Jurkat, Clone E6-1 (cell line): ENCODE measurements around the gene LRGUK.
A peak's percentile ranks its signal among the peaks of the same experiment; 100 is the strongest.

Experiments used
- DNase-seq: peaks from one replicate; pipeline ENCODE4 v3.0.0-alpha.2; 2011; ENCODE audit warnings: low read depth, low spot score
- H3K4me3 ChIP-seq: 2 replicates; pipeline ENCODE4 v1.5.1; 2011; ENCODE audit warnings: mild to moderate bottlenecking, low read length, control low read depth, moderate library complexity

LRGUK gene

GRCh38 chr7:134122980-134123379 lies 4.2 kb upstream of the LRGUK start:
- H3K4me3 ChIP-seq, result no peak overlapping the region
- no peak for DNase-seq

GRCh38 chr7:134126146-134126545 lies 994 bp upstream of the LRGUK start:
- DNase-seq, result no peak
- H3K4me3 ChIP-seq, result no peak overlapping the region

GRCh38 chr7:134126596-134126965 lies 559 bp upstream of the LRGUK start:
- peak overlapping the region; percentile 92 for H3K4me3 ChIP-seq
- DNase-seq, result no peak

- no peak overlapping the region for H3K4me3 ChIP-seq
- DNase-seq, result no peak
Observed at GRCh38 chr7:134128829-134129228, 1.7 kb downstream of the LRGUK start.

- H3K4me3 ChIP-seq, result no peak overlapping the region
- DNase-seq, result no peak
Observed at GRCh38 chr7:134129856-134130523, 2.9 kb downstream of the LRGUK start.

- H3K4me3 ChIP-seq, result no peak overlapping the region
- DNase-seq, result no peak
Observed at GRCh38 chr7:134134004-134134403, 6.9 kb downstream of the LRGUK start.

GRCh38 chr7:134140889-134141867 lies 14.0 kb downstream of the LRGUK start:
- peak; percentile 31 for DNase-seq
- no peak overlapping the region for H3K4me3 ChIP-seq

GRCh38 chr7:134141868-134142264 lies 14.7 kb downstream of the LRGUK start:
- DNase-seq, result no peak
- H3K4me3 ChIP-seq, result no peak overlapping the region

GRCh38 chr7:134153493-134154136 lies 26.5 kb downstream of the LRGUK start:
- H3K4me3 ChIP-seq, result no peak overlapping the region
- DNase-seq, result no peak

GRCh38 chr7:134154581-134155130 lies 27.5 kb downstream of the LRGUK start:
- DNase-seq, result no peak
- no peak overlapping the region for H3K4me3 ChIP-seq

GRCh38 chr7:134155206-134155605 lies 28.1 kb downstream of the LRGUK start:
- H3K4me3 ChIP-seq, result no peak overlapping the region
- no peak for DNase-seq

GRCh38 chr7:134155871-134156270 lies 28.7 kb downstream of the LRGUK start:
- no peak for DNase-seq
- no peak overlapping the region for H3K4me3 ChIP-seq

GRCh38 chr7:134165252-134165651 lies 38.1 kb downstream of the LRGUK start:
- DNase-seq, result no peak
- H3K4me3 ChIP-seq, result no peak overlapping the region

- no peak overlapping the region for H3K4me3 ChIP-seq
- DNase-seq, result no peak
Observed at GRCh38 chr7:134167250-134167649, 40.1 kb downstream of the LRGUK start.

GRCh38 chr7:134167841-134168240 lies 40.7 kb downstream of the LRGUK start:
- no peak for DNase-seq
- no peak overlapping the region for H3K4me3 ChIP-seq

GRCh38 chr7:134174795-134175261 lies 47.7 kb downstream of the LRGUK start:
- H3K4me3 ChIP-seq, result no peak overlapping the region
- DNase-seq, result no peak

- H3K4me3 ChIP-seq, result no peak overlapping the region
- DNase-seq, result no peak
Observed at GRCh38 chr7:134175334-134176036, 48.3 kb downstream of the LRGUK start.

- DNase-seq, result no peak
- no peak overlapping the region for H3K4me3 ChIP-seq
Observed at GRCh38 chr7:134176037-134176350, 48.9 kb downstream of the LRGUK start.
